Tibial artery (tissue), 4 donors: Measurements from ENCODE around the gene PCK2.

Experiments
- DNase-seq, 2 donors: peaks; one replicate each; pipeline ENCODE4 v3.0.0-alpha.2; 2019
- H3K27ac ChIP-seq, 2 donors: fragments of 200-600 bp; sonication (generic) in 1 of 2; 1 replicate in 1 of 2; 2 replicates in 1 of 2; pipeline ENCODE4 v1.5.1; 2018 to 2019; ENCODE audit warnings: mild to moderate bottlenecking in 1 of 2
- H3K27me3 ChIP-seq, 2 donors: fragments of 200-600 bp; sonication (generic) in 1 of 2; one replicate each; pipeline versions ENCODE4 v1.5.1 to v1.6.0; 2016 to 2019
- H3K36me3 ChIP-seq, 3 donors: fragments of 200-600 bp; sonication (generic) in 2 of 3; one replicate each; pipeline ENCODE4 v1.5.1; 2016 to 2019; ENCODE audit warnings: mild to moderate bottlenecking in 2 of 3
- H3K4me1 ChIP-seq, 4 donors: fragments of 200-600 bp; sonication (generic) in 2 of 4; 1 replicate in 3 of 4; 2 replicates in 1 of 4; pipeline ENCODE4 v1.5.1; 2016 to 2019
- H3K4me3 ChIP-seq, 2 donors: fragments of 200-600 bp; sonication (generic) in 1 of 2; 1 replicate in 1 of 2; 2 replicates in 1 of 2; pipeline ENCODE4 v1.5.1; 2018 to 2019; ENCODE audit warnings: mild to moderate bottlenecking in 2 of 2
- H3K9me3 ChIP-seq, 3 donors: fragments of 200-600 bp; sonication (generic) in 1 of 3; one replicate each; pipeline ENCODE4 v1.5.1; 2016 to 2019
- CTCF ChIP-seq, 2 experiments: fragments of 200-600 bp in 1 of 2; fragments of 450-650 bp in 1 of 2; IDR thresholded peaks; one replicate each; pipeline ENCODE4 v1.5.1; 2017 to 2019; ENCODE audit warnings: antibody characterized with exemption in 2 of 2, mild to moderate bottlenecking in 1 of 2, moderate library complexity in 1 of 2
- intact Hi-C: fragments of 100-400 bp; cut with DNase I; formaldehyde crosslinking; loops from one replicate; pipeline ENCODE4 v1.15.0; 2023; ENCODE audit warnings: low total_unique reads

PCK2 gene

GRCh38 chr14:24080142-24080530 lies 14.0 kb upstream of the PCK2 start:
- intact Hi-C loops, result no loop called here
- Histone ChIP-seq H3K4me3 (no peak overlapping the region), H3K36me3 (no peaks in the 10 kb centered on the region), H3K27me3 (peaks cover 0 to 28% of the 10 kb centered on the region in 2 donors), H3K4me1 (peaks cover 0 to 10% (median 7%) of the 10 kb centered on the region in 4 donors), H3K27ac (no peak overlapping the region), H3K9me3 (no peaks in the 10 kb centered on the region)
- no peak for DNase-seq
- no peak for TF ChIP-seq CTCF (IDR thresholded peaks at IDR 0.05)

- Histone ChIP-seq H3K9me3 (no peaks in the 10 kb centered on the region), H3K27me3 (peaks cover 0 to 18% of the 10 kb centered on the region in 2 donors), H3K27ac (peak overlapping the region; percentile 28 to 40), H3K36me3 (no peaks in the 10 kb centered on the region), H3K4me1 (peaks cover 0 to 10% (median 7%) of the 10 kb centered on the region in 4 donors), H3K4me3 (peak overlapping the region; percentile 52 to 63)
- intact Hi-C loops, result no loop called here
- peak in 1 of 2 donors; percentile 75 for DNase-seq
- TF ChIP-seq CTCF (IDR thresholded peaks at IDR 0.05), result no peak
Measured at GRCh38 chr14:24080888-24081738, 13.0 kb upstream of the PCK2 start.

GRCh38 chr14:24081739-24082211 lies 12.3 kb upstream of the PCK2 start:
- Histone ChIP-seq H3K27me3 (peaks cover 0 to 13% of the 10 kb centered on the region in 2 donors), H3K4me1 (peaks cover 0 to 10% (median 7%) of the 10 kb centered on the region in 4 donors), H3K9me3 (no peaks in the 10 kb centered on the region), H3K36me3 (no peaks in the 10 kb centered on the region), H3K27ac (peak overlapping the region in 1 of 2 donors; percentile 28), H3K4me3 (peak overlapping the region; percentile 52 to 63)
- no peak for DNase-seq
- no peak for TF ChIP-seq CTCF (IDR thresholded peaks at IDR 0.05)
- intact Hi-C loops, result no loop called here

GRCh38 chr14:24082411-24083080 lies 11.6 kb upstream of the PCK2 start:
- Histone ChIP-seq H3K4me1 (peaks cover 0 to 10% (median 7%) of the 10 kb centered on the region in 4 donors), H3K4me3 (no peak overlapping the region), H3K36me3 (no peaks in the 10 kb centered on the region), H3K27me3 (peaks cover 0 to 8% of the 10 kb centered on the region in 2 donors), H3K27ac (no peak overlapping the region), H3K9me3 (no peaks in the 10 kb centered on the region)
- DNase-seq, result no peak
- intact Hi-C loops, result no loop called here
- no peak for TF ChIP-seq CTCF (IDR thresholded peaks at IDR 0.05)

- peaks cover 0 to 3% of the 10 kb centered on the region in 2 donors for H3K27me3 ChIP-seq
- intact Hi-C loops, result no loop called here
- DNase-seq, result no peak
- no peak for TF ChIP-seq CTCF (IDR thresholded peaks at IDR 0.05)
- no peak overlapping the region for H3K27ac ChIP-seq
- peaks cover 0 to 10% (median 7%) of the 10 kb centered on the region in 4 donors for H3K4me1 ChIP-seq
- no peaks in the 10 kb centered on the region for H3K9me3 ChIP-seq
- no peak overlapping the region for H3K4me3 ChIP-seq
- no peaks in the 10 kb centered on the region for H3K36me3 ChIP-seq
Measured at GRCh38 chr14:24083462-24083861, 10.6 kb upstream of the PCK2 start.
